Measurements from ENCODE around the gene NPHP4. TPM values are rescaled to one million over a fixed set of nuclear protein-coding genes. Genes with fewer than 3 reads are reported as not detected.

The NPHP4 gene
- total RNA-seq, 2 donors from 2014 or later = 6.9 to 7.7 TPM

DNA sequence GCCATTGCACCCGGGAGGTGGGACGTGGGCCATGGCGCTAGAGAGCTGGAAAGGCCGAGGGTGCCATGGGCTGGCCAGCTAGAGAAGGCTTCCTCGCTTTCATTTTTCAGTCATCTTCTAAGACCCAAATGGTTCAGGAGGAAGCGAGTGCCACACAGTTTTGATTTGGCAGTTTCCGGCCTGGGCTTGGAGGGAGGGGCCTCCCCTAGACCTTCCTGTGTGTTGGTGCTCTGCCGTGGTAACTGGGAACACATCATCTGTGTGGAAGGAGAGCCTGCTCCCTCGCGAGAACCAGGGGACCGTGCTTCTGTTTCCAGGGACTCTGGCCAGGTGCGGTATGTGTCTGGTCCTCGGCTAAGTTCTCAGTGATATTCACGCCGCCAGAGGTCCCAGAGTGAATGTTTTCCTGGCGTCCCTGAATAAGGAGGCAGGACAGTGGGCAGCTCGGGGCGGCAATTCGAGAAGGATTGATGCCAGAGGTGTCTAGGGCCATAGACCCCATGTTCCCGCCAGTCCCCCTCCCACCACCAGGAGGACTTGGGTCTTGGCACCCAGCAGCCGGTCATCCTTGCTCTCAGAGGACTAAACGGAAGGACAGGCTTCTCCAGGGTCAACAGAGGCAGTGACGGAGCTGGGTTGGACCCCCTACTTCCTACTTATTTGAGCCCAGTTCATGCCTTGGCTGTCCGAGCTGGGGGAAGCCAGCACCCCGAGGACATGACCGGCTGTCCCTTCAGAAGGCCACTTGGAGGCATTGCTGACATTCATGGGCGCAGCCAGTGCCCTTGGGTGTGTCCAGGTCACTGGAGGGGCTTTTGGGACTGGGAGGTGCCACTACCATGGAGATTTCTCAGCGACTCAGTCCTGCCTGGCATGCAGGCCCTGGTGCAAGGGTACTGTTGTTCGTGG, 2.7 kb upstream of the NPHP4 start:
- DNase-seq (ENCODE audit: low spot score) = peak; percentile 69
- intact Hi-C loops (cut with DNase I) = loop anchor here in 1 of 2 donors (5.0 kb wide), 1 partner anchor 1787 kb away; the partner anchor contains the start of gene PER3

DNA sequence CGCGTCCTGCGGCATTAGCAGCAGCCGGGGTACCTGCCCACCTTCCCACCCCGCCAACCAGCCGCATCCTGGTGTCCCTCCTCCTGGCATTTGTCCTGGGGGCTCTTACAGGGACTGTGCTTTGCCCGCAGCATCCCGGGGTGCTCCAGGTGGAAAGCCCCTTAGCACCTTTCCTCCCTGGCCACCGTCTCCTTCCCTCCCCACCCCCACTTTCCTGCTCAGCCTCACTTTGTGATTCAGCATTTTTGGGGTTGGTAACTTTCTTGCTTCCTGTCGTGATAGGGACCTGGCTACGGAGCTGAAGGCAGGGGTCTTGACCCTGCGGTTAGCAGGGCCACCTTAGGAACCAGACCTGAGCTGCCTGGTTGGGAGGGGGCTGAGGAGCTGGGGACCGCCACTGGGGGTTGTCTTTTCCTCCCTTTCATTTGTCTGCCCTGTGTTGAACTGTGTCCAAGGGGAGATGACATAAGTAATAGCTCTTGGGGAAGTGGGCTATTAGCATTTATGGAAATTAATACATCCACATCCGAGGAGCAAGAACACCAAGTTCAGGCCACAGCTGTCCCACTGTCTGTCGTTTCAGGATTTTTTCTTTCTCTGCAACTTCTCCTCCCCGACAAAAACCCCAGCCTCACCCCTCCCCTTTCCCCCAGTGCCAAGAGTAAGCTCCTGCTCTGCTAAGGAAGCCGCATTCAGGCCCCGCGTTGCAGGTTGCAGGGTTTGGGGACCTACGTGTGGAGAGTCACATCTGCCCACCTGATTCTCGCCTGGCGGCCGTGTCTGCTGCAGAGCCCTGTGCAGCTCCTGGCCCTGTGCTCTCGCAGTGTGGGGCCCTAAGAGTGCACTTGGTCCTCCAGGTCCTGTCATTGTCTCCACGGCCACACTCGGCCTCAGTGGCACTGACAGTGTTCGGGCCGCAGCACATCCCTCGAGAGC, 1.6 kb upstream of the NPHP4 start:
- DNase-seq (ENCODE audit: low spot score) = peak; percentile 75
- intact Hi-C loops (cut with DNase I) = loop anchor here in 1 of 2 donors (5.0 kb wide), 1 partner anchor 1788 kb away; the partner anchor contains the start of gene PER3

- DNase-seq (ENCODE audit: low spot score) = peak; percentile 75
- intact Hi-C loops (cut with DNase I) = loop anchor here in 1 of 2 donors (5.0 kb wide), 1 partner anchor 1789 kb away; the partner anchor contains the start of gene PER3
Observed at GRCh38 chr1:5992814-5993555, 760 bp upstream of the NPHP4 start.

GRCh38 chr1:5991381-5992025, 722 bp downstream of the NPHP4 start:
- DNase-seq (ENCODE audit: low spot score) = peak; percentile 86
- intact Hi-C loops (cut with DNase I) = loop anchor here in 1 of 2 donors (5.0 kb wide), 1 partner anchor 1791 kb away; the partner anchor contains the start of gene PER3

GRCh38 chr1:5990913-5991312, 1.3 kb downstream of the NPHP4 start:
- intact Hi-C loops (cut with DNase I) = loop anchor here in 1 of 2 donors (5.0 kb wide), 1 partner anchor 1791 kb away; the partner anchor contains the start of gene PER3
- DNase-seq (ENCODE audit: low spot score) = peak; percentile 45

- intact Hi-C loops (cut with DNase I) = loop anchor here in 1 of 2 donors (5.0 kb wide), 1 partner anchor 1792 kb away; the partner anchor contains the start of gene PER3
- peak; percentile 56 for DNase-seq (ENCODE audit: low spot score)
Observed at GRCh38 chr1:5989731-5990271, 2.4 kb downstream of the NPHP4 start.

- DNase-seq (ENCODE audit: low spot score) = no peak
- intact Hi-C loops (cut with DNase I) = no loop called here
Observed at GRCh38 chr1:5989286-5989605, 3.0 kb downstream of the NPHP4 start.

DNA sequence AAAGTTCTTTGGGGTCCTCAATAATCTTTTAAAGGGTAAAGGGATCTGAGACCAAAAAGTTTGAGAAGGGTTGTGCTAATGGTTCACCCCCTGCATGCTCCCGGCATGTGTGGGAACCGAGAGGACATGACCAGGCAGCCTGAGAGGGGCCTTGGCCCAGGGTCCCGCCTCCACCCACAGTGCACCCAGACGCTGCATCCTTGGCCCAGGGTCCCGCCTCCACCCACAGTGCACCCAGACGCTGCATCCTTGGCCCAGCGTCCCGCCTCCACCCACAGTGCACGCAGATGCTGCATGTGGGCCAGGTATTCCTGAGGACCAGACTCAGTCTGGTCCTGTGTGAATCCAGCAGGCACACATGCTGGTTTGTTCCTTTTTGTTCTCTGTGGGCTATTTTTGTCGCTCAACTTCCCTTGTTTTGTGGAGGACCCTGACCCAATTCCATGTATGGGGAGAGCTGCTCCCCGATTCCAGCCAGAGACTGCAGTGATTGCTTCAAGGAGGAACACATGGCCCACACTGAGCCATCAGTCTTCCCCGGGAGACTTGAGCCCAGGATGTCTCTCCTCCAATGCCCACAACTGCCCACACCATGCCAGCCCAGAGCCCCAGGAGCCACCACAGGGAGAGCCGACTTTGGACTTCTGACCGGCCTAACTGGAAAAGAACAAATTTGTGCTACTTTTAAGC, 3.5 kb downstream of the NPHP4 start:
- intact Hi-C loops (cut with DNase I) = no loop called here
- DNase-seq (ENCODE audit: low spot score) = peak; percentile 56

GRCh38 chr1:5986018-5986417, 6.2 kb downstream of the NPHP4 start:
- peak; percentile 38 for DNase-seq (ENCODE audit: low spot score)
- intact Hi-C loops (cut with DNase I) = no loop called here

DNA sequence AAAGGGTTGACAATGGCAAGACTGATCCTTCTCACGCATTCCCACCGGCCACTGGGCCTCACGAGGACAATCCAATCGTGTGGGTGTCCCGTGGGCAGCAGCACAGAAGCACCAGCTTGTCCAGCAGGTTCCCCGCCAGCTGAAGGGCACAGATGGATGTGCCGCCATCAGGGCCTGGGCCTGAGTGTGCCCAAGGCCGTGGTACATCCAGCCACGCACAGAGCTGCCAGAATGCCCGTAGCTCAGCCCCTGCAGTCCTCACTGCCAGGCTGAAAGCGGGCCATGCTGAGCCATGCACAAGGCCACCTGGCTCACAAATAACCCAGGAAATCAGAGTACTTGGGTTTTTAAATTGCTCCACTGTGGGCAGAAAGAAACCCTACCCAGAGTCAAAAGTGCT, 7.0 kb downstream of the NPHP4 start:
- intact Hi-C loops (cut with DNase I) = no loop called here
- DNase-seq (ENCODE audit: low spot score) = peak; percentile 61

GRCh38 chr1:5983361-5984103, 8.7 kb downstream of the NPHP4 start:
- intact Hi-C loops (cut with DNase I) = no loop called here
- no peak for DNase-seq (ENCODE audit: low spot score)

DNA sequence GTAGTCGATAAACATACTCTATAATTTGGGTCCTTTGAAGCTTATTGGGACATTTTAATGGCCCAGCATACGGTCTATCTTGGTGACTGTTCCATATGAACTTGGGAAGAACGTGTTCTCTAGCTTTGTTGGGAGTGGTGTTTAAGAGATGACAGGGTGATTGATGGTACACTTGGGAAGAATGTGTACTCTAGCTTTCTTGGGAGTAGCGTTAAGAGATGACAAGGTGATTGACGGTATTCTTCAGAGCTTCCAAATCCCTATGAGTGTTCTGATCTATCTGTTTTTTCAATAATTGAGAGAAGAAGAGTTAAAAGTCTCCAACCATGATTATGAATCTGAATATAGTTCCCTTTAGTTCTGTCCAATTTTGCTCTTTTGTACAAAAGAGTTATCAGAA, 9.4 kb downstream of the NPHP4 start:
- no peak for DNase-seq (ENCODE audit: low spot score)
- intact Hi-C loops (cut with DNase I) = no loop called here

DNA sequence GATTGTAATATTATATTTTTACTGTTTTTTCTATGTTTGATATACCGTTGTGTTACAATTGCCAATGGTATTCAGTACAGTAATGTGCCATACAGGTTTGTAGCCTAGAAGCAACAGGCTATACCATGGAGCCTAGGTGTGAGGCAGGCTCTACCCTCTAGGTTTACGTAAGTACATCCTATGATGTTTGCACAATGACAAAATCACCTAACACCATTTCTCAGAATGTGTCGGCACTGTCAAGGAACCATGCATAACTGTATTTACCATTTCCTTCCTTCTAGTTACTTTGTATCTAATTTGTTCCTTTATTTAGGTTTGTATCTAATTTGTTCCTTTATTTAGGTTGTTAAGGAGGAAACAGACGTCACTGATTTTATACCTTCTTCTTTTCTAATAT, 9.9 kb downstream of the NPHP4 start:
- DNase-seq (ENCODE audit: low spot score) = no peak
- intact Hi-C loops (cut with DNase I) = no loop called here

GRCh38 chr1:5981009-5981380, 11.2 kb downstream of the NPHP4 start:
- DNase-seq (ENCODE audit: low spot score) = peak; percentile 48
- intact Hi-C loops (cut with DNase I) = no loop called here

DNA sequence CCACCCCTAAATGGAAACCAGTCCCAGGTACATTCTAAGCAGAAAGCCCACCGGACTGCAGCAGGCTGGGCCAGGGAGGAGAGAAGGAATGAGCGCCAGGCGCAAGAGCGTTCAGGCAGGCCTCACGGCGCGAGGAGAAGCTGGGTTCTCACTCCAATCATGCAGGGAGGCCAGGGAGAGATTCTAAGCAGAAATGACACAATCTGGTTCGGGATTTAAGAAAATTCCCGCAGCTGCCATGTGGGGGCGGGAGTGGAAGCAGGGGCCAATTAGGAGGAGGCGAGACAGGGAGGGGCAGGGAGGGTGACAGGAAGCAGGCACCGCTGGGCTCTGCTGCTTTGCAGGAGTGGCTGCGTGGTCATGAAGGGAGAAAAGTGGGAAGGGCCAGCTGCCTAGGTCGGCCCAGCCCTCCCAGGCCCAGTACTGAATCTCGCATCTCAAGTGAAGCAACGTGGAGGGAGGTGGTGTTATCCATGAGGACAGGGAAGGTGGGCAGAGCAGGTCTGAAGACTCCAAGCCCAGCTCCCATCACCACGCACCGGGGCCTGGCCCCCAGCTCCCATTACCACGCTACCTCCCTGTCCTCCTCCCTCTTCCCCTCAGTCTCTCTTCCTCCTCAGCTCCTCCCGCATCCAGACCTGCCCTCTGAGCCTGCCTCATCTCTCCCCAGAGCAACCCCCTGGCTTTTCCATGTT, 11.8 kb downstream of the NPHP4 start:
- intact Hi-C loops (cut with DNase I) = no loop called here
- DNase-seq (ENCODE audit: low spot score) = peak; percentile 82

DNA sequence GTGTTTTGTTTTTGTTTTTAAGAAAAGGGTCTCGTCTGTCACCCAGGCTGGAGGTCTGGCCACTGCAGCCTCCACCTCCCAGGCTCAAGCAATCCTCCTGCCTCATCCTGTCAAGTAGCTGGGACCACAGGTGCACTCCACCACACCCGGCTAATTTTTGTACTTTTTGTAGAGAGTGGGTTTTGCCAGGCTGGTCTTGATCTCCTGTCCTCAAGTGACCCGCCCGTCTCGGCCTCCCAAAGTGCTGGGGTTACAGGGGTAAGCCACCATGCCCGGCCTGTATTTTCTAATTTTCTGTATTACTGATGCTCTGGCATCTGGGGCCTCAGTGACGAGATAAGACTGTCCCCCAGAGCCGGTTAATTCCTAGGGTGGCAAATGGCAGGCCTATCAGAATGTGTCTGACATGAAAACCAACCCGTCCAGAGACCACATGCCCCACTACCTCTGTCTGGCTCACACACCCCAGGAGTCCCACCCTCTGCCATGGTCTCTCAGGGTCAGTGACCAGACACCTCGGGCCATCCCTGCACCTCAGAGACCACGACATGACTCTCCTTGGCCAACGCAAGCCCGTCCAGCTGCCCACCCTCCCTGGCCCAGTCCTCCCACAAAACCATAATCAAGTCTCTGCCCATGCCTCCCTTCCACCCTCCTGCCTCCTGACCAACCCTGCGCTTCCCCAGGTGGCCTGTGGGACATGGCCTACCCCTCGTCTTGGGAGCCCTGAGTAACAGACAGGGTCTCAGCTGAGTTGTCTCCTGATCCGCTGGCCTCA, 12.5 kb downstream of the NPHP4 start:
- intact Hi-C loops (cut with DNase I) = no loop called here
- peak; percentile 18 for DNase-seq (ENCODE audit: low spot score)

All from posterior vena cava (tissue), 2 donors.